ENCODE measurements around the gene JAKMIP2.

Gene JAKMIP2

DNA sequence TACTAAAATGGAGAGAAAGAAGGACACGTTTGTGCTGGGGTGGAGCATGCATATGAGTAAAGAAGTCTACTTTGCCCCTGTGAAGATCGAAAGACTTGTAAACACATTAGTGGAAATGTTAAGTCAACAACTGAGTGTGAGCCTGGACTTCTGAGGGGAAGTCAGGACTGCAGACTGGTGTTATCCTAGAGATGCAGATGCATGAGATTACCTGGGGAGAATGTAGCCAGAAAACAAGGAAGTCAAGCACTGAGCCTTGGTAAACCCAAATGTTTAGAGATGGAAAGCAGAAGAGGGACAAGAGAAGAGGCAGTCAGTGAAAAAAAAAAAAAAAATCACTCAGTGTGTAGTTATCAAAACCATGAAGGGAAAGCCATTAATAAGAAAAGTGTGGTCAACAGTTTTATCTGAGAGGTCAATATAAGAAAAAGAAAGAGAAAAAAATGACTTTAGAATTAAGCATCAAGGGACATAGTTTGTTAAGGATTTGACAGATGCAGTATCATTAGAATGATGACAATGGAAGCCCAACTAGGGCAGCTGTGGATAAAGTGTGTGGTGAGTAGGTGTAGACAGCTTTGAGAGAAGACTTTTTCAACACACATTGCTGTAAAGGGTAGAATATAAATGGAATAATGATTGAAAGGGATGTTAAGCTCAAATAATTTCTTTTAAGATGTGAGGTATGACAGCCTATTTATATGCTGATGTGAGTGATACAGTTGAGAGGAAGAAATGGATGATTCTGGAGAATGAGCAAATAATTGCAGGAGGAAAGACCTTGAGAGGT is 22.2 kb downstream of the JAKMIP2 start:
- no peak for DNase-seq (ENCODE audit: low read depth in 1 of 2, low spot score in 1 of 2)
- no peak for TF ChIP-seq SPI1 (IDR thresholded peaks at IDR 0.05; ENCODE audit: borderline replicate concordance, low read depth)
- no peak for TF ChIP-seq POLR2AphosphoS5 (IDR thresholded peaks at IDR 0.05; ENCODE audit: low read depth)
- TF ChIP-seq, protein P1, sequence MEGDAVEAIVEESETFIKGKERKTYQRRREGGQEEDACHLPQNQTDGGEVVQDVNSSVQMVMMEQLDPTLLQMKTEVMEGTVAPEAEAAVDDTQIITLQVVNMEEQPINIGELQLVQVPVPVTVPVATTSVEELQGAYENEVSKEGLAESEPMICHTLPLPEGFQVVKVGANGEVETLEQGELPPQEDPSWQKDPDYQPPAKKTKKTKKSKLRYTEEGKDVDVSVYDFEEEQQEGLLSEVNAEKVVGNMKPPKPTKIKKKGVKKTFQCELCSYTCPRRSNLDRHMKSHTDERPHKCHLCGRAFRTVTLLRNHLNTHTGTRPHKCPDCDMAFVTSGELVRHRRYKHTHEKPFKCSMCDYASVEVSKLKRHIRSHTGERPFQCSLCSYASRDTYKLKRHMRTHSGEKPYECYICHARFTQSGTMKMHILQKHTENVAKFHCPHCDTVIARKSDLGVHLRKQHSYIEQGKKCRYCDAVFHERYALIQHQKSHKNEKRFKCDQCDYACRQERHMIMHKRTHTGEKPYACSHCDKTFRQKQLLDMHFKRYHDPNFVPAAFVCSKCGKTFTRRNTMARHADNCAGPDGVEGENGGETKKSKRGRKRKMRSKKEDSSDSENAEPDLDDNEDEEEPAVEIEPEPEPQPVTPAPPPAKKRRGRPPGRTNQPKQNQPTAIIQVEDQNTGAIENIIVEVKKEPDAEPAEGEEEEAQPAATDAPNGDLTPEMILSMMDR (IDR thresholded peaks at IDR 0.05; ENCODE audit: insufficient read depth, low read length) = no peak
- TF ChIP-seq GABPA (IDR thresholded peaks at IDR 0.05; ENCODE audit: low read depth) = no peak
- TF ChIP-seq, protein P2, sequence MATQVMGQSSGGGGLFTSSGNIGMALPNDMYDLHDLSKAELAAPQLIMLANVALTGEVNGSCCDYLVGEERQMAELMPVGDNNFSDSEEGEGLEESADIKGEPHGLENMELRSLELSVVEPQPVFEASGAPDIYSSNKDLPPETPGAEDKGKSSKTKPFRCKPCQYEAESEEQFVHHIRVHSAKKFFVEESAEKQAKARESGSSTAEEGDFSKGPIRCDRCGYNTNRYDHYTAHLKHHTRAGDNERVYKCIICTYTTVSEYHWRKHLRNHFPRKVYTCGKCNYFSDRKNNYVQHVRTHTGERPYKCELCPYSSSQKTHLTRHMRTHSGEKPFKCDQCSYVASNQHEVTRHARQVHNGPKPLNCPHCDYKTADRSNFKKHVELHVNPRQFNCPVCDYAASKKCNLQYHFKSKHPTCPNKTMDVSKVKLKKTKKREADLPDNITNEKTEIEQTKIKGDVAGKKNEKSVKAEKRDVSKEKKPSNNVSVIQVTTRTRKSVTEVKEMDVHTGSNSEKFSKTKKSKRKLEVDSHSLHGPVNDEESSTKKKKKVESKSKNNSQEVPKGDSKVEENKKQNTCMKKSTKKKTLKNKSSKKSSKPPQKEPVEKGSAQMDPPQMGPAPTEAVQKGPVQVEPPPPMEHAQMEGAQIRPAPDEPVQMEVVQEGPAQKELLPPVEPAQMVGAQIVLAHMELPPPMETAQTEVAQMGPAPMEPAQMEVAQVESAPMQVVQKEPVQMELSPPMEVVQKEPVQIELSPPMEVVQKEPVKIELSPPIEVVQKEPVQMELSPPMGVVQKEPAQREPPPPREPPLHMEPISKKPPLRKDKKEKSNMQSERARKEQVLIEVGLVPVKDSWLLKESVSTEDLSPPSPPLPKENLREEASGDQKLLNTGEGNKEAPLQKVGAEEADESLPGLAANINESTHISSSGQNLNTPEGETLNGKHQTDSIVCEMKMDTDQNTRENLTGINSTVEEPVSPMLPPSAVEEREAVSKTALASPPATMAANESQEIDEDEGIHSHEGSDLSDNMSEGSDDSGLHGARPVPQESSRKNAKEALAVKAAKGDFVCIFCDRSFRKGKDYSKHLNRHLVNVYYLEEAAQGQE (IDR thresholded peaks at IDR 0.05; ENCODE audit: insufficient replicate concordance, low read depth) = no peak
- Histone ChIP-seq H3K27ac (replicated peaks) (no peak overlapping the region), H3K27me3 (ENCODE audit: insufficient read depth, poor library complexity, severe bottlenecking) (no peaks in the 10 kb centered on the region), H3K4me3 (replicated peaks; ENCODE audit: insufficient read depth, low read length) (no peak overlapping the region)

DNA sequence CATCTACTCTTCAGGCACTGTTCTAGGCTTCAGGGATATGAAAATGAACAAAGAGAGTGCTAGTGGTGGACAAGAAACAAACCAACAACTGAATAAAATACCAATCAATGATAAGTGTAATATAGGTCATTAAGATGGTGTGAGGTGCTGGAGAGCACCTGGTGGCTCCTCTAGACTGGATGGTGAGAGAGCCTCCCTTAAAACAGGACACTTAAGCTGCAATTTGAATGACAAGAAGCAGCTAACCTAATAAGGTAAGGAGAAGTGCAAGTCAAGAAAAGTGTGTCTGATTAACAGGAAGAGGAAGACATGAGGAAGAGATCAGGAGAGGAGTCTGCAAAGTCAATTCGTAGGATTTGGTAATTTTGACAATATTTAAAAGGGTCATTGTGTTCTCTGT is 23.1 kb downstream of the JAKMIP2 start:
- Histone ChIP-seq H3K4me3 (replicated peaks; ENCODE audit: insufficient read depth, low read length) (no peak overlapping the region), H3K27ac (replicated peaks) (no peak overlapping the region), H3K27me3 (ENCODE audit: insufficient read depth, poor library complexity, severe bottlenecking) (no peaks in the 10 kb centered on the region)
- no peak for DNase-seq (ENCODE audit: low read depth in 1 of 2, low spot score in 1 of 2)
- TF ChIP-seq SPI1 (IDR thresholded peaks at IDR 0.05; ENCODE audit: borderline replicate concordance, low read depth) (no peak), POLR2AphosphoS5 (IDR thresholded peaks at IDR 0.05; ENCODE audit: low read depth) (no peak), GABPA (IDR thresholded peaks at IDR 0.05; ENCODE audit: low read depth) (no peak)
- TF ChIP-seq, protein P2 (IDR thresholded peaks at IDR 0.05; ENCODE audit: insufficient replicate concordance, low read depth) = no peak
- TF ChIP-seq, protein P1 (IDR thresholded peaks at IDR 0.05; ENCODE audit: insufficient read depth, low read length) = no peak

DNA sequence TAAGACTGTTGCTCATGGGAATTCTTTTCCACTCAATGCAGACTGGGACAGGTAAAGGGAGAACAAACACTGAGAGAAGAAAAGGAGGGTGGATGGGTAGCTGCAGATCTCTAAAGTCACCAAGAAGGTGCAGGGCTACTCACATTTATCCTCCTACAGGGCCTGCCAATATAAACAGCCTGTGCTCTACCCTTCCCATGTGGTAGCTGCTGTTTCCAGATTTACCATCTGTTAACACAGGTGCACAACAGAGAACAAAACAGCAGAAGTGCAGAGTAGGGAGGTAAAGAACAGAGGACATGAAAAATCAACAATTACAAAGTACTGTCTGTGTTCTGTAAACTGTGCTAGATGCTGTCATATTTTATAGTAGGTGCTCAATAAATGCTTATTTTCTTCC is 26.0 kb downstream of the JAKMIP2 start:
- no peak for DNase-seq (ENCODE audit: low read depth in 1 of 2, low spot score in 1 of 2)
- TF ChIP-seq, protein P2 (IDR thresholded peaks at IDR 0.05; ENCODE audit: insufficient replicate concordance, low read depth) = no peak
- TF ChIP-seq SPI1 (IDR thresholded peaks at IDR 0.05; ENCODE audit: borderline replicate concordance, low read depth) (no peak), POLR2AphosphoS5 (IDR thresholded peaks at IDR 0.05; ENCODE audit: low read depth) (no peak), GABPA (IDR thresholded peaks at IDR 0.05; ENCODE audit: low read depth) (no peak)
- TF ChIP-seq, protein P1 (IDR thresholded peaks at IDR 0.05; ENCODE audit: insufficient read depth, low read length) = no peak
- H3K4me3 ChIP-seq (replicated peaks; ENCODE audit: insufficient read depth, low read length) = no peak overlapping the region
- no peaks in the 10 kb centered on the region for H3K27me3 ChIP-seq (ENCODE audit: insufficient read depth, poor library complexity, severe bottlenecking)
- H3K27ac ChIP-seq (replicated peaks) = no peak overlapping the region

Data from HL-60 (cell line).